ENCODE measurements around the gene SSPN. TPM values are rescaled to one million over a fixed set of nuclear protein-coding genes. Genes with fewer than 3 reads are reported as not detected.

The SSPN gene
- total RNA-seq, 1 experiment from 2014 or later: not detected

- Histone ChIP-seq H3K9ac (ENCODE audit: low read length) (no peak overlapping the region), H3K4me2 (ENCODE audit: low read depth, low read length, poor library complexity, severe bottlenecking) (no peak overlapping the region), H3K4me3 (ENCODE audit: low read length) (no peak overlapping the region), H3K9me2 (replicated peaks; ENCODE audit: insufficient read depth, low read length) (no peaks in the 10 kb centered on the region), H3K36me3 (ENCODE audit: insufficient read depth, low read length) (no peaks in the 10 kb centered on the region), H3K27ac (ENCODE audit: low read length) (no peak overlapping the region), H3K4me1 (ENCODE audit: low read length) (no peaks in the 10 kb centered on the region), H3K79me2 (ENCODE audit: low read length) (no peaks in the 10 kb centered on the region), H4K20me1 (ENCODE audit: insufficient read depth, low read depth, low read length) (no peaks in the 10 kb centered on the region), H2AFZ (ENCODE audit: low read length) (no peak overlapping the region), H3K9me3 (ENCODE audit: low read length) (no peaks in the 10 kb centered on the region), H3K27me3 (ENCODE audit: low read length) (no peaks in the 10 kb centered on the region)
- no peak for DNase-seq
Observed at GRCh38 chr12:26275313-26276131, 80.1 kb downstream of the SSPN start.

GRCh38 chr12:26276709-26277108 lies 81.3 kb downstream of the SSPN start:
- Histone ChIP-seq H3K27me3 (ENCODE audit: low read length) (no peaks in the 10 kb centered on the region), H3K4me3 (ENCODE audit: low read length) (no peak overlapping the region), H2AFZ (ENCODE audit: low read length) (no peak overlapping the region), H3K4me2 (ENCODE audit: low read depth, low read length, poor library complexity, severe bottlenecking) (no peak overlapping the region), H3K4me1 (ENCODE audit: low read length) (no peaks in the 10 kb centered on the region), H3K9me2 (replicated peaks; ENCODE audit: insufficient read depth, low read length) (no peaks in the 10 kb centered on the region), H3K9ac (ENCODE audit: low read length) (no peak overlapping the region), H4K20me1 (ENCODE audit: insufficient read depth, low read depth, low read length) (no peaks in the 10 kb centered on the region), H3K79me2 (ENCODE audit: low read length) (no peaks in the 10 kb centered on the region), H3K27ac (ENCODE audit: low read length) (no peak overlapping the region), H3K36me3 (ENCODE audit: insufficient read depth, low read length) (no peaks in the 10 kb centered on the region), H3K9me3 (ENCODE audit: low read length) (no peaks in the 10 kb centered on the region)
- DNase-seq: no peak

GRCh38 chr12:26277506-26278246 lies 82.3 kb downstream of the SSPN start:
- no peaks in the 10 kb centered on the region for H3K79me2 ChIP-seq (ENCODE audit: low read length)

GRCh38 chr12:26278266-26278665 lies 82.9 kb downstream of the SSPN start:
- Histone ChIP-seq H3K79me2 (ENCODE audit: low read length) (no peaks in the 10 kb centered on the region), H3K9ac (ENCODE audit: low read length) (no peak overlapping the region), H3K4me2 (ENCODE audit: low read depth, low read length, poor library complexity, severe bottlenecking) (no peak overlapping the region), H3K27ac (ENCODE audit: low read length) (no peak overlapping the region), H2AFZ (ENCODE audit: low read length) (no peak overlapping the region), H3K27me3 (ENCODE audit: low read length) (no peaks in the 10 kb centered on the region), H3K9me3 (ENCODE audit: low read length) (no peaks in the 10 kb centered on the region), H3K4me1 (ENCODE audit: low read length) (no peaks in the 10 kb centered on the region), H3K36me3 (ENCODE audit: insufficient read depth, low read length) (no peaks in the 10 kb centered on the region), H4K20me1 (ENCODE audit: insufficient read depth, low read depth, low read length) (no peaks in the 10 kb centered on the region), H3K4me3 (ENCODE audit: low read length) (no peak overlapping the region), H3K9me2 (replicated peaks; ENCODE audit: insufficient read depth, low read length) (no peaks in the 10 kb centered on the region)
- DNase-seq: no peak

More at GRCh38 chr12:26277506-26278246, 82.3 kb downstream of the SSPN start:
- H3K27ac ChIP-seq (ENCODE audit: low read length): no peak overlapping the region
- no peaks in the 10 kb centered on the region for H3K27me3 ChIP-seq (ENCODE audit: low read length)
- H3K9ac ChIP-seq (ENCODE audit: low read length): no peak overlapping the region
- H3K4me3 ChIP-seq (ENCODE audit: low read length): no peak overlapping the region
- H3K9me3 ChIP-seq (ENCODE audit: low read length): no peaks in the 10 kb centered on the region
- H3K4me2 ChIP-seq (ENCODE audit: low read depth, low read length, poor library complexity, severe bottlenecking): no peak overlapping the region
- DNase-seq: no peak
- H3K4me1 ChIP-seq (ENCODE audit: low read length): no peaks in the 10 kb centered on the region
- H2AFZ ChIP-seq (ENCODE audit: low read length): no peak overlapping the region
- H3K36me3 ChIP-seq (ENCODE audit: insufficient read depth, low read length): no peaks in the 10 kb centered on the region
- H4K20me1 ChIP-seq (ENCODE audit: insufficient read depth, low read depth, low read length): no peaks in the 10 kb centered on the region
- H3K9me2 ChIP-seq (replicated peaks; ENCODE audit: insufficient read depth, low read length): no peaks in the 10 kb centered on the region

- Histone ChIP-seq H3K9me3 (ENCODE audit: low read length) (no peaks in the 10 kb centered on the region), H3K4me1 (ENCODE audit: low read length) (no peaks in the 10 kb centered on the region), H4K20me1 (ENCODE audit: insufficient read depth, low read depth, low read length) (no peaks in the 10 kb centered on the region), H3K36me3 (ENCODE audit: insufficient read depth, low read length) (no peaks in the 10 kb centered on the region), H3K79me2 (ENCODE audit: low read length) (no peaks in the 10 kb centered on the region), H3K27ac (ENCODE audit: low read length) (no peak overlapping the region), H3K9ac (ENCODE audit: low read length) (no peak overlapping the region), H2AFZ (ENCODE audit: low read length) (no peak overlapping the region), H3K9me2 (replicated peaks; ENCODE audit: insufficient read depth, low read length) (no peaks in the 10 kb centered on the region), H3K4me2 (ENCODE audit: low read depth, low read length, poor library complexity, severe bottlenecking) (no peak overlapping the region), H3K27me3 (ENCODE audit: low read length) (no peaks in the 10 kb centered on the region), H3K4me3 (ENCODE audit: low read length) (no peak overlapping the region)
- DNase-seq: no peak
Observed at GRCh38 chr12:26278666-26279065, 83.3 kb downstream of the SSPN start.

GRCh38 chr12:26279091-26279490 lies 83.7 kb downstream of the SSPN start:
- Histone ChIP-seq H3K36me3 (ENCODE audit: insufficient read depth, low read length) (no peaks in the 10 kb centered on the region), H2AFZ (ENCODE audit: low read length) (no peak overlapping the region), H3K9ac (ENCODE audit: low read length) (no peak overlapping the region)

GRCh38 chr12:26279908-26280307 lies 84.5 kb downstream of the SSPN start:
- no peaks in the 10 kb centered on the region for H4K20me1 ChIP-seq (ENCODE audit: insufficient read depth, low read depth, low read length)
- no peaks in the 10 kb centered on the region for H3K36me3 ChIP-seq (ENCODE audit: insufficient read depth, low read length)
- no peak overlapping the region for H2AFZ ChIP-seq (ENCODE audit: low read length)
- no peak overlapping the region for H3K27ac ChIP-seq (ENCODE audit: low read length)
- no peaks in the 10 kb centered on the region for H3K9me2 ChIP-seq (replicated peaks; ENCODE audit: insufficient read depth, low read length)
- H3K4me3 ChIP-seq (ENCODE audit: low read length): no peak overlapping the region
- no peak overlapping the region for H3K9ac ChIP-seq (ENCODE audit: low read length)
- H3K4me1 ChIP-seq (ENCODE audit: low read length): no peaks in the 10 kb centered on the region
- H3K79me2 ChIP-seq (ENCODE audit: low read length): no peaks in the 10 kb centered on the region
- no peak for DNase-seq
- no peaks in the 10 kb centered on the region for H3K27me3 ChIP-seq (ENCODE audit: low read length)
- no peak overlapping the region for H3K4me2 ChIP-seq (ENCODE audit: low read depth, low read length, poor library complexity, severe bottlenecking)
- no peaks in the 10 kb centered on the region for H3K9me3 ChIP-seq (ENCODE audit: low read length)

More at GRCh38 chr12:26279091-26279490, 83.7 kb downstream of the SSPN start:
- no peaks in the 10 kb centered on the region for H3K9me2 ChIP-seq (replicated peaks; ENCODE audit: insufficient read depth, low read length)
- no peaks in the 10 kb centered on the region for H4K20me1 ChIP-seq (ENCODE audit: insufficient read depth, low read depth, low read length)
- no peak overlapping the region for H3K4me2 ChIP-seq (ENCODE audit: low read depth, low read length, poor library complexity, severe bottlenecking)
- H3K27me3 ChIP-seq (ENCODE audit: low read length): no peaks in the 10 kb centered on the region
- no peak overlapping the region for H3K27ac ChIP-seq (ENCODE audit: low read length)
- no peak for DNase-seq
- H3K9me3 ChIP-seq (ENCODE audit: low read length): no peaks in the 10 kb centered on the region
- no peaks in the 10 kb centered on the region for H3K4me1 ChIP-seq (ENCODE audit: low read length)
- no peak overlapping the region for H3K4me3 ChIP-seq (ENCODE audit: low read length)
- H3K79me2 ChIP-seq (ENCODE audit: low read length): no peaks in the 10 kb centered on the region

- no peak for DNase-seq
- no peaks in the 10 kb centered on the region for H3K9me2 ChIP-seq (replicated peaks; ENCODE audit: insufficient read depth, low read length)
- no peaks in the 10 kb centered on the region for H3K9me3 ChIP-seq (ENCODE audit: low read length)
- no peak overlapping the region for H3K9ac ChIP-seq (ENCODE audit: low read length)
- H3K79me2 ChIP-seq (ENCODE audit: low read length): no peaks in the 10 kb centered on the region
- no peaks in the 10 kb centered on the region for H4K20me1 ChIP-seq (ENCODE audit: insufficient read depth, low read depth, low read length)
- H3K4me1 ChIP-seq (ENCODE audit: low read length): no peaks in the 10 kb centered on the region
- H2AFZ ChIP-seq (ENCODE audit: low read length): no peak overlapping the region
- no peaks in the 10 kb centered on the region for H3K27me3 ChIP-seq (ENCODE audit: low read length)
- H3K27ac ChIP-seq (ENCODE audit: low read length): no peak overlapping the region
- H3K4me3 ChIP-seq (ENCODE audit: low read length): no peak overlapping the region
- H3K4me2 ChIP-seq (ENCODE audit: low read depth, low read length, poor library complexity, severe bottlenecking): no peak overlapping the region
- no peaks in the 10 kb centered on the region for H3K36me3 ChIP-seq (ENCODE audit: insufficient read depth, low read length)
Observed at GRCh38 chr12:26280869-26281268, 85.5 kb downstream of the SSPN start.

Data from Karpas-422 (cell line).